NB4 (cell line): ENCODE results near the gene HS3ST5.

Experiments used
- DNase-seq: peaks from one replicate; pipeline ENCODE4 v3.0.0; 2010; ENCODE audit warnings: low read depth
- H3K4me3 ChIP-seq: one replicate; pipeline ENCODE4 v1.5.1; 2011; ENCODE audit warnings: mild to moderate bottlenecking, low read depth, low read length, moderate library complexity
- MYC ChIP-seq: IDR thresholded peaks from 2 replicates; pipeline ENCODE4 v1.6.1; 2011; ENCODE audit warnings: low read depth, low read length
- POLR2A ChIP-seq: IDR thresholded peaks from 2 replicates; pipeline ENCODE4 v1.6.1; 2011; ENCODE audit warnings: mild to moderate bottlenecking; ENCODE audit not compliant: insufficient read length; ENCODE audit errors: extremely low read depth
- TF ChIP-seq, protein P1 (sequence below): IDR thresholded peaks from one replicate; pipeline ENCODE4 v1.5.1; 2012; ENCODE audit warnings: low read depth, low read length
- TF ChIP-seq, protein P2 (sequence below): IDR thresholded peaks from 2 replicates; pipeline ENCODE4 v1.6.1; 2011; ENCODE audit warnings: low read depth, low read length

The HS3ST5 gene

DNA sequence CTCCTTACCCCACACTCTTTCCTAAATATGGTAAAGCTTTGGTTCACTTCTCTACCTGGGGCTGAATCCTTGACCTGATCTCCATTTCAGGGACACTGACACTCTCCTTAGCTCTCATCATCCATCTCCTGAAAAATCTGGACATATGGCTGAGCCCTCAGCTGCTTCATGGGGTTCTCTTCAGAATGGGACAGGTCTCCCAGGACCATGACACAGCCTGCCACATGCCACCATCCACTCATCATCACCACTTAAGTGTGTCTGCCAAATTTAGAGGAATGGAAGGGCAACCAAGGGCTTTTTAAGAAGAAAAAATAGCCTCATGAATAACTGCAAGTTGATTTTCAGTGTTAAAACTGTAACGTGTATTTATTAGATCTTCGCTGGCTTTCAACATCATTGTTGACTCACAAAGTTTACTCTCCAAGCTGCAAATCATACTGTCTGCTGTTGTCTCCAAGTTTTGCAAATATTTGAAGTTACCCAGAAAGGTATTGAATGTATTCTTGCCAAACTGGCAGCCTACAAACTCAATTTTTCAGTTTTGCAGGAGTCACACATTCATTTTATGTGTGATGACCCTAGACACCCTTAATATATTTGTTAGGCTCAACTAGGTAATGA is 41.1 kb downstream of the HS3ST5 start:
- no peak for DNase-seq
- TF ChIP-seq, protein P1, sequence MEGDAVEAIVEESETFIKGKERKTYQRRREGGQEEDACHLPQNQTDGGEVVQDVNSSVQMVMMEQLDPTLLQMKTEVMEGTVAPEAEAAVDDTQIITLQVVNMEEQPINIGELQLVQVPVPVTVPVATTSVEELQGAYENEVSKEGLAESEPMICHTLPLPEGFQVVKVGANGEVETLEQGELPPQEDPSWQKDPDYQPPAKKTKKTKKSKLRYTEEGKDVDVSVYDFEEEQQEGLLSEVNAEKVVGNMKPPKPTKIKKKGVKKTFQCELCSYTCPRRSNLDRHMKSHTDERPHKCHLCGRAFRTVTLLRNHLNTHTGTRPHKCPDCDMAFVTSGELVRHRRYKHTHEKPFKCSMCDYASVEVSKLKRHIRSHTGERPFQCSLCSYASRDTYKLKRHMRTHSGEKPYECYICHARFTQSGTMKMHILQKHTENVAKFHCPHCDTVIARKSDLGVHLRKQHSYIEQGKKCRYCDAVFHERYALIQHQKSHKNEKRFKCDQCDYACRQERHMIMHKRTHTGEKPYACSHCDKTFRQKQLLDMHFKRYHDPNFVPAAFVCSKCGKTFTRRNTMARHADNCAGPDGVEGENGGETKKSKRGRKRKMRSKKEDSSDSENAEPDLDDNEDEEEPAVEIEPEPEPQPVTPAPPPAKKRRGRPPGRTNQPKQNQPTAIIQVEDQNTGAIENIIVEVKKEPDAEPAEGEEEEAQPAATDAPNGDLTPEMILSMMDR = no peak
- no peak for TF ChIP-seq POLR2A
- H3K4me3 ChIP-seq = no peak overlapping the region

DNA sequence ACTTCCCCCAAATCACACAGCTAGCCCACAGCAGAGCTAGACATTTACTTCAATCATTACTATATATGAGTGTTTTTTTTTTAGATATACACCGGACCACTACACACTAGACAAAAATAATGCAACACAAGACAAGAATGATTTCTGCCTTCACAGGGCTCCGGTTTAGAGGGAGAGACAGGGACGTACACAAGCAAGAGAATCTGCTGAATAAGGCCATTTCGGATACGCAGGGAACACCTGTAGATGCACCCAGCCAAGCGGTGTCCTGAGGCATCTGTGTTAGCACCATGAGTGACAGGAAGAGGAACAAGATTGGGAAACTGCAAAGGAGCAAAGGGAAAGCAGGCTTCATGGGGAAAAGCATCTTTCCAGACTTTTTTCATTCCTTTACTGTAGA is 45.7 kb downstream of the HS3ST5 start:
- no peak for DNase-seq
- TF ChIP-seq, protein P1 = no peak
- TF ChIP-seq, protein P2, sequence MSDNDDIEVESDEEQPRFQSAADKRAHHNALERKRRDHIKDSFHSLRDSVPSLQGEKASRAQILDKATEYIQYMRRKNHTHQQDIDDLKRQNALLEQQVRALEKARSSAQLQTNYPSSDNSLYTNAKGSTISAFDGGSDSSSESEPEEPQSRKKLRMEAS = no peak

DNA sequence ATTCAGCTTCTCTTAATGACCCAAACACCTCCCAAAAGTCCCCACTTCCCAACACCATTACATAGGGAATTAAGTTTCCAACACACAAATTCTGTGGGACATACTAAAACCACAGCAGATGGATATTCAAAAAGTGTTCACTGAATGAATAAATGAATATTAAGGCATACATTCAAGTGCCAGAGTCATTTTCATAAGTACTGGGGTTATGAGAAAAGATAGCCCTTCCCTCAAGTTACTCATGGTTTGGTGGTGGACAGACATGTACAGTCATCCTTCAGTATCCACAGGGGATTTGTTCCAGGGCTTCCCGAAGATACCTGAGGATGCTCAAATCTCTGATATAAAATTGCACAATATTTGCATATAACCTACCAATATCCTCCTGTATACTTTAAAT is 50.4 kb downstream of the HS3ST5 start:
- TF ChIP-seq, protein P1 = no peak
- TF ChIP-seq MYC (no peak), POLR2A (no peak)
- TF ChIP-seq, protein P2 = no peak
- no peak for DNase-seq
- H3K4me3 ChIP-seq = no peak overlapping the region

More for the DNA sequence above, 45.7 kb downstream of the HS3ST5 start:
- no peak overlapping the region for H3K4me3 ChIP-seq

DNA sequence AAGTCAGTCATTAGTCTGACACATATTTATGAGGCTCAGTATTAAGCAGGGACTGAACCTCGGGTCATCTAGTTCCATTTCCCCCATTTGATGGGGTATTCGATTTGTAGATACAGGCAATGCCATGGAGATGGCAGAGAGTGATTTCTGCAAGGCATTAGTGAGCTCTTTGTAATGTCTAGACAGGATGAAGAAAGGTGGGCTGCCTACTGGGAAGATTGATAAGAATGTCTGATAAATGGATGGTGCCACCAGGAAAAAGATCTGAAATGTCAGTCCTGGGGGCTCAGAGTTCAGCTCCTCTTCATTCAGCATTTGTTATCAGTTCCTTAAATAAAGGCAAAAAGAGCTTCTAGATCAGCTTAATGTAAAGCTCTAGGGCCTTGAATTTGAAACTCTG is 51.4 kb downstream of the HS3ST5 start:
- no peak for DNase-seq
- H3K4me3 ChIP-seq = no peak overlapping the region
- no peak for TF ChIP-seq POLR2A
- TF ChIP-seq, protein P1 = no peak
- TF ChIP-seq, protein P2 = no peak
- no peak for TF ChIP-seq MYC

DNA sequence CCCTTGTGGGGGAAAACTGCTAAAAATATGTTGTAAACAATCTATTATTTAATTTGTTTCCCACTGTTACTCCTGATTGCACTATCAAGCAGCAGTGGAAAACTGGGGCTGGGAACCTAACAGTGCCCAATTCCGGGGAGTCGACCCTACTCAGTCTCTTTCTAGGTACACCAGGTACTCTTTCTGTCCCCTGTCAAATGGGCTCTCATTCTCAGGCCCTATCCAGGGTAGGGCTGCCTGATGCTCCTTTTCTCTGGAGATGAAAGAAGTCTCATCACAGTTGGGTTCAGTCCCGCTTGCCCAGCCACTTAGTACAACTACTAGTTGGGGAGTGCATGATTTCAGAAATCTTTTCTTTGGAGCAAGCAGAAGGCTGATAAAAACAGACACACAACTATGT is 52.0 kb downstream of the HS3ST5 start:
- no peak for DNase-seq
- TF ChIP-seq MYC = no peak
- TF ChIP-seq, protein P2 = no peak
- no peak for TF ChIP-seq POLR2A
- TF ChIP-seq, protein P1 = no peak

More for the DNA sequence above, 52.0 kb downstream of the HS3ST5 start:
- H3K4me3 ChIP-seq = no peak overlapping the region
